Loucy (cell line): ENCODE measurements around the gene KIR3DL1.

Experiments
- H2AFZ ChIP-seq: fragments of 200-600 bp; sonication (generic); 2 replicates; pipeline ENCODE4 v1.6.0; 2016; ENCODE audit warnings: antibody characterized with exemption, mild to moderate bottlenecking, low read length, moderate library complexity
- H3F3A ChIP-seq: fragments of 200-600 bp; 2 replicates; pipeline ENCODE4 v1.6.0; 2016; ENCODE audit warnings: antibody characterized with exemption, low read depth, mild to moderate bottlenecking
- H3K27me3 ChIP-seq: fragments of 200-600 bp; sonication (generic); 2 replicates; pipeline ENCODE4 v1.6.1; 2014; ENCODE audit warnings: low read length, mild to moderate bottlenecking; ENCODE audit not compliant: insufficient read depth, poor library complexity, severe bottlenecking
- H3K36me3 ChIP-seq: fragments of 200-600 bp; sonication (generic); 2 replicates; pipeline ENCODE4 v1.6.1; 2016; ENCODE audit warnings: low read length; ENCODE audit not compliant: insufficient read depth
- H3K4me1 ChIP-seq: fragments of 200-600 bp; sonication (generic); 2 replicates; pipeline ENCODE4 v1.5.1; 2014; ENCODE audit warnings: low read length, mild to moderate bottlenecking; ENCODE audit not compliant: insufficient read depth, poor library complexity, severe bottlenecking
- H3K4me2 ChIP-seq: fragments of 200-600 bp; sonication (generic); 2 replicates; pipeline ENCODE4 v1.6.0; 2014; ENCODE audit warnings: antibody characterized with exemption, low read length, low read depth, mild to moderate bottlenecking; ENCODE audit not compliant: poor library complexity, severe bottlenecking
- H3K4me3 ChIP-seq: fragments of 200-600 bp; sonication (generic); 2 replicates; pipeline ENCODE4 v1.5.1; 2014; ENCODE audit warnings: low read length, mild to moderate bottlenecking, mixed read lengths; ENCODE audit not compliant: poor library complexity, severe bottlenecking
- H3K79me2 ChIP-seq: fragments of 200-600 bp; sonication (generic); 2 replicates; pipeline ENCODE4 v1.6.1; 2014; ENCODE audit warnings: low read length; ENCODE audit not compliant: insufficient read depth
- H3K9ac ChIP-seq: fragments of 200-600 bp; sonication (generic); 2 replicates; pipeline ENCODE4 v1.6.0; 2014; ENCODE audit warnings: mild to moderate bottlenecking, low read depth, low read length, moderate library complexity; ENCODE audit not compliant: poor library complexity, severe bottlenecking
- H3K9me2 ChIP-seq: fragments of 200-600 bp; sonication (generic); replicated peaks from 2 replicates; pipeline ENCODE4 v1.6.1; 2016; ENCODE audit warnings: low read depth, low read length, mixed read lengths
- H3K9me3 ChIP-seq: fragments of 200-600 bp; sonication (generic); 2 replicates; pipeline ENCODE4 v1.6.1; 2014; ENCODE audit warnings: mild to moderate bottlenecking, antibody characterized with exemption, low read length, low read depth; ENCODE audit not compliant: insufficient read depth
- H4K20me1 ChIP-seq: fragments of 200-600 bp; sonication (generic); 2 replicates; pipeline ENCODE4 v1.6.0; 2014; ENCODE audit warnings: antibody characterized with exemption, low read length, mild to moderate bottlenecking; ENCODE audit not compliant: insufficient read depth, poor library complexity, severe bottlenecking
- EZH2phosphoT487 ChIP-seq: fragments of 200-600 bp; IDR thresholded peaks from 2 replicates; pipeline ENCODE4 v1.6.1; 2018; ENCODE audit warnings: antibody characterized with exemption, mild to moderate bottlenecking, moderate library complexity, borderline replicate concordance
- TF ChIP-seq, protein P1 (sequence below): fragments of 200-600 bp; sonication (generic); conservative IDR thresholded peaks from 2 replicates; pipeline ENCODE4 v1.5.1; 2014; ENCODE audit warnings: mild to moderate bottlenecking, antibody characterized with exemption, low read length

Gene KIR3DL1

DNA sequence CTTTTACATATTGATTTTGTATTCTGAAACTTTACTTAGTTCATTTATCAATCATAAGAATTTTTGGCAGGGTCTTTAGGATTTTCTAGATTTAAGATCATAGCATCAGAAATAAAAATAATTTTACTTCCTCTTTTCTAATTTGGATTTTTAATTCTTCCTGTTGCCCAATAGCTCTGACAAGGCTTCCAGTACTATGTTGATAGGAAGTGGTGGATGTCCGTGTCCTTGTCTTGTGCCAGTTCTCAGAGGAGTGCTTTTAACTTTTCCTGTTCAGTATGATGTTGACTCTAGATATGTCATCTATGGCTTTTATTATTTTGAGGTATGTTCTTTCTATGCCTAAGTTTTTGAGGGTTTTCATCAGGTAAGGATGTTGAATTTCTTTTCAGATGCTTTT lies 20.5 kb upstream of the KIR3DL1 start:
- no peaks in the 10 kb centered on the region for H3F3A ChIP-seq
- H4K20me1 ChIP-seq: no peaks in the 10 kb centered on the region
- no peak overlapping the region for H3K4me3 ChIP-seq
- TF ChIP-seq EZH2phosphoT487: no peak
- TF ChIP-seq, protein P1, sequence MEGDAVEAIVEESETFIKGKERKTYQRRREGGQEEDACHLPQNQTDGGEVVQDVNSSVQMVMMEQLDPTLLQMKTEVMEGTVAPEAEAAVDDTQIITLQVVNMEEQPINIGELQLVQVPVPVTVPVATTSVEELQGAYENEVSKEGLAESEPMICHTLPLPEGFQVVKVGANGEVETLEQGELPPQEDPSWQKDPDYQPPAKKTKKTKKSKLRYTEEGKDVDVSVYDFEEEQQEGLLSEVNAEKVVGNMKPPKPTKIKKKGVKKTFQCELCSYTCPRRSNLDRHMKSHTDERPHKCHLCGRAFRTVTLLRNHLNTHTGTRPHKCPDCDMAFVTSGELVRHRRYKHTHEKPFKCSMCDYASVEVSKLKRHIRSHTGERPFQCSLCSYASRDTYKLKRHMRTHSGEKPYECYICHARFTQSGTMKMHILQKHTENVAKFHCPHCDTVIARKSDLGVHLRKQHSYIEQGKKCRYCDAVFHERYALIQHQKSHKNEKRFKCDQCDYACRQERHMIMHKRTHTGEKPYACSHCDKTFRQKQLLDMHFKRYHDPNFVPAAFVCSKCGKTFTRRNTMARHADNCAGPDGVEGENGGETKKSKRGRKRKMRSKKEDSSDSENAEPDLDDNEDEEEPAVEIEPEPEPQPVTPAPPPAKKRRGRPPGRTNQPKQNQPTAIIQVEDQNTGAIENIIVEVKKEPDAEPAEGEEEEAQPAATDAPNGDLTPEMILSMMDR: no peak
- H3K27me3 ChIP-seq: no peaks in the 10 kb centered on the region
- no peaks in the 10 kb centered on the region for H3K79me2 ChIP-seq
- H3K36me3 ChIP-seq: no peaks in the 10 kb centered on the region
- H2AFZ ChIP-seq: no peak overlapping the region
- peaks cover 5% of the 10 kb centered on the region for H3K4me1 ChIP-seq
- no peaks in the 10 kb centered on the region for H3K9me2 ChIP-seq
- H3K9ac ChIP-seq: no peak overlapping the region
- H3K4me2 ChIP-seq: no peak overlapping the region
- H3K9me3 ChIP-seq: no peaks in the 10 kb centered on the region

DNA sequence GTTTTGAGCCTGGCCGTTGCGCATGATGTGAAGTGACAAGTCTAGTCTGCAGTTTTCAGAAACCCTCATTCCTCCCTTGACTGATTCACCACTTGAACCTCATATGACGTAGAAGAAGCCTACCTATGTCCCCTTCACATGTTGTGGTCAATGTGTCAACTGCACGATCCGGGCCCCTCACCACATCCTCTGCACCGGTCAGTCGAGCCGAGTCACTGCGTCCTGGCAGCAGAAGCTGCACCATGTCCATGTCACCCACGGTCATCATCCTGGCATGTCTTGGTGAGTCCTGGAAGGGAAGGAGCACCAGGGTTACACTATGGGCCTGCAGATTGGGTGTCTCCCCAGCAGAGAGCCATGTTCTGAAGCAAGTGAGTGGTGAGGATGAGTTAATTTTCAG lies 12.9 kb upstream of the KIR3DL1 start, which contains the start of gene KIR2DL4:
Gene KIR2DL4, plus strand, starts transcription at position 201 of the 400 bp plus-strand sequence. Its CDS starts 42 bp downstream, at position 243.
- no peaks in the 10 kb centered on the region for H3F3A ChIP-seq
- no peak within 1 kb of the TSS for H3K4me2 ChIP-seq
- H3K27me3 ChIP-seq: no peaks in the 10 kb centered on the region
- H3K79me2 ChIP-seq: no peaks in the 10 kb centered on the region
- no peaks in the 10 kb centered on the region for H3K36me3 ChIP-seq
- H3K4me1 ChIP-seq: no peaks in the 10 kb centered on the region
- H2AFZ ChIP-seq: no peak within 1 kb of the TSS
- no peak within 1 kb of the TSS for H3K4me3 ChIP-seq
- no peaks in the 10 kb centered on the region for H3K9me3 ChIP-seq
- H3K9ac ChIP-seq: no peak within 1 kb of the TSS
- H3K9me2 ChIP-seq: no peaks in the 10 kb centered on the region
- TF ChIP-seq, protein P1: no peak
- TF ChIP-seq EZH2phosphoT487: no peak
- no peaks in the 10 kb centered on the region for H4K20me1 ChIP-seq

GRCh38 chr19:54804101-54804500 lies 12.2 kb upstream of the KIR3DL1 start:
- H3K4me3 ChIP-seq: no peak overlapping the region
- no peaks in the 10 kb centered on the region for H3K79me2 ChIP-seq
- TF ChIP-seq EZH2phosphoT487: no peak
- TF ChIP-seq, protein P1: no peak
- no peaks in the 10 kb centered on the region for H3K36me3 ChIP-seq
- no peaks in the 10 kb centered on the region for H4K20me1 ChIP-seq
- H3K4me1 ChIP-seq: no peaks in the 10 kb centered on the region
- H3K9me2 ChIP-seq: no peaks in the 10 kb centered on the region
- H3K4me2 ChIP-seq: no peak overlapping the region
- no peaks in the 10 kb centered on the region for H3K27me3 ChIP-seq
- H3K9me3 ChIP-seq: no peaks in the 10 kb centered on the region
- H2AFZ ChIP-seq: no peak overlapping the region
- no peaks in the 10 kb centered on the region for H3F3A ChIP-seq
- H3K9ac ChIP-seq: no peak overlapping the region
